8988T (cell line): ENCODE data around the gene SLC18B1.

ENCODE experiments used
- DNase-seq: peaks from one replicate; pipeline ENCODE4 v3.0.0; 2011

The SLC18B1 gene

DNA sequence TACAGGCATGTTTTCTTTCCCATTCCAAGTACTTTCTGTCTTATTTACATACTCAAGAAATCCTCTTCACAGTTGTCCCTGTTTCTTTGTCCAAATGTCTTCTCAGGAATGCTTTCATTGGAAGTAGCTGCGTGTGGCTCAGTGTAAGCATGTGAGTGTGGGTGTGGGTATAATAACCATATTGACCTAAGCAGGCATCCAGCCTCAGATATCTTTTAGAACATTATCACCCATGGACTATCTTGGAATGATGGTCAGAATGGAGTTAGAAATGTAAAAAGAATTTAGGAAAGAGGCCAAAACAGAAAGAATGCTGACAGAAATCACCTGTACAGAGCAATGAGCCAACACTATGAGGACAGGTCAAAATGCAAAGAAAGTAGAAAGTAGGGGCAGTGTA, 57.2 kb downstream of the SLC18B1 start:
- DNase-seq, result no peak

- no peak for DNase-seq
These were observed 62.2 kb downstream of the SLC18B1 start for GRCh38 chr6:132736239-132736638.

GRCh38 chr6:132734694-132735236, 63.7 kb downstream of the SLC18B1 start:
- no peak for DNase-seq

- no peak for DNase-seq
These were observed 64.6 kb downstream of the SLC18B1 start for GRCh38 chr6:132733814-132734213.

DNA sequence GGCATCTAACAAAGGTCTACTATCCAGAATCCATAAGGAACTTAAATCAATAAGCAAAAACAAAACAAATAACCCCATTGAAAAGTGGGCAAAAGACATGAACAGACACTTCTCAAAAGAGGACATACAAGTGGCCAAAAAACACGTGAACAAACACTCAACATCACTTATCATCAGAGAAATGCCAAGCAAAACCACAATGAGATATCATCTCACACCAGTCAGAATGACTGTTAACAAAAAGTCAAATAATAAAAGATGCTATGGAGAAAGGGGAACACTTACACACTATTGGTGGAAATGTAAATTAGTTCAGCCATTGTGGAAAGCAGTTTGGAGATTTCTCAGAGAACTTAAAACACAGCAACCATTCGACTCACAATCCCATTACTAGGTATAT, 65.2 kb downstream of the SLC18B1 start:
- no peak for DNase-seq

DNA sequence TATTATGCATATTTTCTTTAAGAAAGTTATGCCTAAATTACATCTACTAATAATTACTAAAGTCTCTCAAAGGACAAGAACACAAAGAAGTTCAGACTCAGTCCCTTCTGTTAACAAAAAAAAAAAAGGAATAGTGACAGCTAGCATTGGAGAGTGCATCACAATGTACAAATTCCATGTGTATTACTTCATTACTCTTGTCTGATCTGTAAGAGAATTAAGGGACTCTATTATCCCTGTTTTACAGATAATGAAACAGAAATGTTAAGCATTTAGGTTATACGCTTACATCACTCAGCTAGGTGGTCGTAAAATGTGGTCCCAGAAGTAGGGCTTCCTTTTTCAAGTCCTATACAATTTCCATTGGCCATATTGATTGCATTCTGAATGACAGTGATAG, 67.4 kb downstream of the SLC18B1 start:
- no peak for DNase-seq

DNA sequence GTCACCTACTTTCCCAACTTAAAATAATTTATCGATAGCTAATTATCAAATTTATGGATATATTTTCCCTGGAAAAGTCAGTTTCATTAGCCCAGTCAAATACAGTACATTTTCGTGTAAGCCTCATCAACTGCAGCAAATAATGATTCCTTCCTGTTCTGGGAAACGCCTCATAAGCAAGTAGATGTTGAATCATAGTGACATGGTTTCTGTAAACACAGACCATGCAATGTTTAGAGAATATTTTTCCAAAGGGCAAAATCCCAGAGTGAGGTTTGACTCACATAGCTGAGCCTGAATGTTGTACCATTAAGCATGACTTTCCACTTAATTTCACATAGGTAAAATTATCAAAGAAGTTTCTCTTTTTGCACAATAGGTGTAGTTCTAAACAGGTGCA, 67.9 kb downstream of the SLC18B1 start:
- no peak for DNase-seq

- no peak for DNase-seq
These were observed 69.8 kb downstream of the SLC18B1 start for GRCh38 chr6:132728616-132729015.

DNA sequence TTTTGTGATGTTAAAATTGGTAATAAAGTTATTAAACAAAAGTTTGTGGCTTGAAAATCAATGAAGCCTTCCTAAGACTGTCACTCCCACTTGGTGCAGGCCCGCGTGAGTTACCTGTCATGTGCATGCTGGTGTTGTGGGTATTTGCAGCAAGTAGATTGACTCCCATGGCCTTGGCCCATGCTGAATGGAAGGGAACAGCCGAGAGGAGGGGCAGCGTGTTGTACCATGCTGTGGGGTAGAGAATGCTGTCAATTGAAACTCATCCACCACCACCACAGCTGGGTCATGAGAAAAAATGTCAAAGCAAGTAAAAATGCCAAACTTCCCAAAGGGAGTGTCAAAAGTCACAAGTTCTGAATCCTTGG, 71.8 kb downstream of the SLC18B1 start:
- no peak for DNase-seq

- no peak for DNase-seq
These were observed 72.4 kb downstream of the SLC18B1 start for GRCh38 chr6:132725947-132726607.

GRCh38 chr6:132725471-132725870, 73.0 kb downstream of the SLC18B1 start:
- no peak for DNase-seq

DNA sequence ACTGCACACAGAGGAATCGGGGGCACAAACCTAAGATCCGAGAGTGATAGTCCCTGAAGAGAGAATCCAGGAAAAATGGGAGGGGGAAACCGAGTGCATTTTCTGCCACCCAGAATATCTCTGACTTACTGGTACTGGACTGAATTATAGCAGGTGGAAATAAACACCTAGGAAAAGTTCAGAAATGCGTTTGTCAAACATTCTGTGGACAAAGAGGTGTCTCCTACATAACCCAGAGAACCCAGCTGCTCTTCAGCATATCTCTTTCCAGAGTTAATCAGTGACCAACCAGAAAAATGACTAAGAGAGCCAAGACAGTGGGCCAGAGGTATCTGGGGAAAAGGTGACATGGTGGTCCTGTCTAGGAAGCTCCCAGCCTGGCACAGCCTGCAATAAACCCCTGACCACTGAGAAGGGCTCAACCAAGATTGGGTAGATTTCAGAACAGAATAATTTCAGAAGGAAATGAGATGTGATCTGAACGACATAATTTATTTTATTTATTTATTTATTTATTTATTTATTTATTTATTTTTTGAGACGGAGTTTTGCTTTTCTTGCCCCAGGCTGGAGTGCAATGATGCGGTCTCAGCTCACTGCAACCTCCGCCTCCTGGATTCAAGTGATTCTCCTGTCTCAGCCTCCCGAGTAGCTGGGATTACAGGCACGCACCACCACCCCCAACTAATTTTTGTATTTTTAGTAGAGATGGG, 78.5 kb downstream of the SLC18B1 start:
- no peak for DNase-seq
